CD4-positive, alpha-beta T cell treated with Interferon alpha-2 for 1 hour (primary cell): Measurements from ENCODE around the gene OGFOD3.
A peak's percentile ranks its signal among the peaks of the same experiment; 100 is the strongest.
"Not testable (repeated sequence)": the region's sequence is repeated elsewhere in the genome, so short reads cannot be mapped to it uniquely, and the experiment has no call there.

Experiments used
- DNase-seq, 2 donors: peaks; one replicate each; pipeline ENCODE4 v3.0.0-alpha.2; 2020 to 2022

OGFOD3 gene

GRCh38 chr17:82372249-82373071, 45.9 kb downstream of the OGFOD3 start:
- DNase-seq, result no peak

- DNase-seq, result no peak
These were observed 46.8 kb downstream of the OGFOD3 start, which contains the start of gene UTS2R for GRCh38 chr17:82371333-82372248. UTS2R (plus strand) TSS chr17:82371765; CDS start chr17:82374325, 2,560 bp downstream.

GRCh38 chr17:82370471-82371332, 47.7 kb downstream of the OGFOD3 start:
- peak in 1 of 2 donors; percentile 16 for DNase-seq

- DNase-seq, result no peak
These were observed 49.2 kb downstream of the OGFOD3 start for GRCh38 chr17:82369211-82369610.

- no peak for DNase-seq
These were observed 50.5 kb downstream of the OGFOD3 start for GRCh38 chr17:82367724-82368524.

- no peak for DNase-seq
These were observed 51.6 kb downstream of the OGFOD3 start for GRCh38 chr17:82366749-82367148.

- DNase-seq, result no peak
These were observed 52.6 kb downstream of the OGFOD3 start for GRCh38 chr17:82365606-82366295.

GRCh38 chr17:82361885-82362633, 56.3 kb downstream of the OGFOD3 start:
- no peak for DNase-seq

- not testable (repeated sequence) for DNase-seq
These were observed 58.8 kb downstream of the OGFOD3 start for GRCh38 chr17:82359451-82360074.

- no peak for DNase-seq
These were observed 59.7 kb downstream of the OGFOD3 start, which contains the start of gene TEX19 for GRCh38 chr17:82358465-82359350. TEX19 (plus strand) TSS chr17:82359247; CDS start chr17:82362151, 2,904 bp downstream.

- no peak for DNase-seq
These were observed 61.0 kb downstream of the OGFOD3 start for GRCh38 chr17:82357394-82357793.

GRCh38 chr17:82356845-82357355, 61.5 kb downstream of the OGFOD3 start:
- no peak for DNase-seq

GRCh38 chr17:82355770-82356427, 62.5 kb downstream of the OGFOD3 start:
- no peak for DNase-seq

GRCh38 chr17:82354804-82355308, 63.5 kb downstream of the OGFOD3 start:
- DNase-seq, result no peak

GRCh38 chr17:82353484-82353883, 64.9 kb downstream of the OGFOD3 start:
- DNase-seq, result no peak

GRCh38 chr17:82351713-82352488, 66.5 kb downstream of the OGFOD3 start:
- peak; percentile 81 to 85 for DNase-seq

GRCh38 chr17:82351254-82351712, 67.1 kb downstream of the OGFOD3 start:
- no peak for DNase-seq
